HepG2 (cell line): ENCODE data around the gene C1QTNF5. TPM values are rescaled to one million over a fixed set of nuclear protein-coding genes. Genes with fewer than 3 reads are reported as not detected.

Experiments used
- DR1 ChIP-seq: sonication (generic); formaldehyde crosslinking; IDR thresholded peaks from 2 replicates; pipeline ENCODE4 v1.8.0; 2021; ENCODE audit warnings: mild to moderate bottlenecking, missing genetic modification reagents, inconsistent platforms
- EHMT2 ChIP-seq: fragments of 200-600 bp; sonication (generic); IDR thresholded peaks from 2 replicates; pipeline ENCODE4 v1.7.0; 2017; ENCODE audit warnings: antibody characterized with exemption, low read depth, low read length, borderline replicate concordance
- GATAD1 ChIP-seq: IDR thresholded peaks from 2 replicates; pipeline ENCODE4 v1.6.1; 2016; ENCODE audit warnings: missing genetic modification reagents, missing compliant biosample characterization
- MEF2D ChIP-seq: sonication (generic); formaldehyde crosslinking; IDR thresholded peaks from 2 replicates; pipeline ENCODE4 v1.5.1; 2020; ENCODE audit warnings: mild to moderate bottlenecking, missing genetic modification reagents
- SAFB2 ChIP-seq: sonication (generic); formaldehyde crosslinking; IDR thresholded peaks from 2 replicates; pipeline ENCODE4 v1.5.1; 2020; ENCODE audit warnings: missing genetic modification reagents, low read depth, mild to moderate bottlenecking, borderline replicate concordance
- SIX1 ChIP-seq: sonication (generic); formaldehyde crosslinking; IDR thresholded peaks from 2 replicates; pipeline ENCODE4 v1.4.0; 2020; ENCODE audit warnings: missing genetic modification reagents, borderline replicate concordance
- TARDBP ChIP-seq: sonication (generic); formaldehyde crosslinking; IDR thresholded peaks from 2 replicates; pipeline ENCODE4 v1.8.0; 2022; ENCODE audit warnings: mild to moderate bottlenecking, missing genetic modification reagents
- ZBTB38 ChIP-seq: sonication (generic); formaldehyde crosslinking; IDR thresholded peaks from 2 replicates; pipeline ENCODE4 v1.5.1; 2020; ENCODE audit warnings: mild to moderate bottlenecking, missing genetic modification reagents
- ZBTB7B ChIP-seq: sonication (generic); formaldehyde crosslinking; IDR thresholded peaks from 2 replicates; pipeline ENCODE4 v1.4.0; 2020; ENCODE audit warnings: missing genetic modification reagents
- ZFP36L2 ChIP-seq: sonication (generic); formaldehyde crosslinking; IDR thresholded peaks from 2 replicates; pipeline ENCODE4 v1.4.0; 2020; ENCODE audit warnings: missing genetic modification reagents
- ZIK1 ChIP-seq: sonication (generic); formaldehyde crosslinking; IDR thresholded peaks from 2 replicates; pipeline ENCODE4 v1.5.0; 2020; ENCODE audit warnings: mild to moderate bottlenecking, low read depth, missing genetic modification reagents, borderline replicate concordance
- ZMYM4 ChIP-seq: sonication (generic); formaldehyde crosslinking; IDR thresholded peaks from 2 replicates; pipeline ENCODE4 v1.8.1; 2023; ENCODE audit warnings: mild to moderate bottlenecking, missing genetic modification reagents
- ZNF253 ChIP-seq: sonication (generic); formaldehyde crosslinking; IDR thresholded peaks from 2 replicates; pipeline ENCODE4 v1.8.0; 2022; ENCODE audit warnings: mild to moderate bottlenecking, missing genetic modification reagents, borderline replicate concordance
- ZNF367 ChIP-seq: sonication (generic); formaldehyde crosslinking; IDR thresholded peaks from 2 replicates; pipeline ENCODE4 v1.4.0; 2020; ENCODE audit warnings: missing genetic modification reagents, borderline replicate concordance
- ZNF432 ChIP-seq: sonication (generic); formaldehyde crosslinking; IDR thresholded peaks from 2 replicates; pipeline ENCODE4 v1.5.0; 2020; ENCODE audit warnings: missing genetic modification reagents, mild to moderate bottlenecking, borderline replicate concordance
- ZNF496 ChIP-seq: sonication (generic); formaldehyde crosslinking; IDR thresholded peaks from 2 replicates; pipeline ENCODE4 v1.8.1; 2023; ENCODE audit warnings: mild to moderate bottlenecking, moderate library complexity, missing genetic modification reagents; ENCODE audit not compliant: insufficient replicate concordance
- polyA plus RNA-seq, 8 experiments: library from polyadenylated mRNA; depleted of rRNA in 3 of 8; stranded (reverse) in 7 of 8; unstranded in 1 of 8; fragments of >200 nt; fragmentation: Illumina TruSeq in 4 of 8; extraction: Trizol in 4 of 8; gene quantifications; 2 replicates each; pipeline versions ENCODE4 v1.2.1 to v1.2.3, GENCODE V29; 2011 to 2016; ENCODE audit warnings: low read depth in 4 of 8, missing spikeins in 1 of 8, mixed read lengths in 1 of 8; ENCODE audit not compliant: insufficient read depth in 1 of 8
- total RNA-seq, 5 experiments: library from RNA; depleted of rRNA; stranded (reverse); fragments of >200 nt; fragmentation: Illumina TruSeq; extraction: Trizol; gene quantifications; 2 replicates each; pipeline ENCODE4 v1.2.3, GENCODE V29; 2016; ENCODE audit warnings: low read depth in 1 of 5
- TF ChIP-seq, protein P1 (sequence below): sonication (generic); formaldehyde crosslinking; IDR thresholded peaks from 2 replicates; pipeline ENCODE4 v1.4.0; 2020; ENCODE audit warnings: mild to moderate bottlenecking, missing genetic modification reagents
- TF ChIP-seq, protein P2 (sequence below): sonication (generic); formaldehyde crosslinking; IDR thresholded peaks from 2 replicates; pipeline ENCODE4 v1.4.0; 2020; ENCODE audit warnings: missing genetic modification reagents
- TF ChIP-seq, protein P3 (sequence below), 2 experiments: IDR thresholded peaks; 2 replicates each; pipeline ENCODE4 v1.6.1; 2011 to 2012; ENCODE audit warnings: low read length in 2 of 2, borderline replicate concordance in 1 of 2, low read depth in 1 of 2, mild to moderate bottlenecking in 1 of 2, moderate library complexity in 1 of 2

C1QTNF5 gene
- total and polyA plus RNA-seq, 2 of the 13 experiments (the other 11 are each of a cell fraction or from before 2014, with no cell fraction given): 0.86 to 1.2 TPM

DNA sequence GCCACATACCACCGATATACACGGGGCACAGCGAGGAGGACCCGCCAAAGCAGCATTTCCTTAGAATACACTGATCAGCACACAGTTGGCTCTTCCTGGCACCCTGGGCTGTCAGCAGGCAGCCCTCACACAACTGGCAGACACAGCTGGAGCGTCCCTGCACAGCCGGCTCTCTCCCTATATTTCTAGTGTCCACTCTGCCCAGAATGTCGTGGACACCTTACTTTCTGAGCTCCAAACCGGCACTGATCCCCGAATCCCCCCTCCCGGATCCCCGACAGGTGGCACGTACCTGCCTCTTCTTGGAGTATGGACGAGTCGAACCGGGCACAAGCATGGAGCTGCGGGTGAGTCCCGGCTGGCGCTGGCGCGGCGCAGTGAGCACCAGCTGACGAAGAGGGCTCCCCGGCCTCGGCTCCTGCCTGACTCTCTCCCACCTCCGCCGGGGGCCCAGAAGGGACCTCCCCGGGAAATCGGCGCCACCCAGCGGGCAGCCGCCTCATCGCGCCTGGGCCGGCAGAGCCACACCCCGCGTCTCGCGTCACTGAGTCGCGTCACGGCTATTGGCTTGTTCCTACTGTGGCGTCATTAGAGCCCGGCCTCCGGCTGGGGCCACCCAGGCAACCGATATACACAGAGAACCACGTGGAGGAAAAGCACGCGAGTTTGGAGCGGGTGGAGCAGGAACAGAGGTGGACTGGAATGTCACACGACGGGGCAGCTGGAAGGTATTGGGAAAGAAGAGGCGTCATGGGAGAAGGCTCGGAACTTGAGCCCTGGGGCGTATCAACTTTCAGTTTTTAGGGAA is 40.7 kb upstream of the C1QTNF5 start, which contains the start of gene USP2 (continued):
- no peak for TF ChIP-seq ZIK1
- TF ChIP-seq EHMT2: no peak
- TF ChIP-seq ZBTB7B (CRISPR knock-in tag): peak; percentile 85
- TF ChIP-seq ZNF253 (CRISPR knock-in tag): no peak; the same call in 1 of the 2 replicates
- peak; percentile 62 for TF ChIP-seq TARDBP
- TF ChIP-seq ZBTB38: no peak; the same call in 1 of the 2 replicates
- TF ChIP-seq ZNF432 (CRISPR knock-in tag): no peak
- no peak for TF ChIP-seq ZNF496 (CRISPR knock-in tag)
- TF ChIP-seq, protein P1, sequence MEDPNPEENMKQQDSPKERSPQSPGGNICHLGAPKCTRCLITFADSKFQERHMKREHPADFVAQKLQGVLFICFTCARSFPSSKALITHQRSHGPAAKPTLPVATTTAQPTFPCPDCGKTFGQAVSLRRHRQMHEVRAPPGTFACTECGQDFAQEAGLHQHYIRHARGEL: no peak
- TF ChIP-seq SIX1 (CRISPR knock-in tag): no peak
- TF ChIP-seq DR1 (CRISPR knock-in tag): peak; percentile 35
- TF ChIP-seq ZFP36L2 (CRISPR knock-in tag): no peak
- peak; percentile 73; the same call in 1 of the 2 replicates for TF ChIP-seq ZMYM4 (CRISPR knock-in tag)
- TF ChIP-seq SAFB2 (CRISPR knock-in tag): no peak
- TF ChIP-seq GATAD1 (CRISPR knock-in tag): peak; percentile 77
- TF ChIP-seq ZNF367: no peak
- peak; percentile 44; the same call in 1 of the 2 replicates for TF ChIP-seq MEF2D (CRISPR knock-in tag)
- TF ChIP-seq, protein P2, sequence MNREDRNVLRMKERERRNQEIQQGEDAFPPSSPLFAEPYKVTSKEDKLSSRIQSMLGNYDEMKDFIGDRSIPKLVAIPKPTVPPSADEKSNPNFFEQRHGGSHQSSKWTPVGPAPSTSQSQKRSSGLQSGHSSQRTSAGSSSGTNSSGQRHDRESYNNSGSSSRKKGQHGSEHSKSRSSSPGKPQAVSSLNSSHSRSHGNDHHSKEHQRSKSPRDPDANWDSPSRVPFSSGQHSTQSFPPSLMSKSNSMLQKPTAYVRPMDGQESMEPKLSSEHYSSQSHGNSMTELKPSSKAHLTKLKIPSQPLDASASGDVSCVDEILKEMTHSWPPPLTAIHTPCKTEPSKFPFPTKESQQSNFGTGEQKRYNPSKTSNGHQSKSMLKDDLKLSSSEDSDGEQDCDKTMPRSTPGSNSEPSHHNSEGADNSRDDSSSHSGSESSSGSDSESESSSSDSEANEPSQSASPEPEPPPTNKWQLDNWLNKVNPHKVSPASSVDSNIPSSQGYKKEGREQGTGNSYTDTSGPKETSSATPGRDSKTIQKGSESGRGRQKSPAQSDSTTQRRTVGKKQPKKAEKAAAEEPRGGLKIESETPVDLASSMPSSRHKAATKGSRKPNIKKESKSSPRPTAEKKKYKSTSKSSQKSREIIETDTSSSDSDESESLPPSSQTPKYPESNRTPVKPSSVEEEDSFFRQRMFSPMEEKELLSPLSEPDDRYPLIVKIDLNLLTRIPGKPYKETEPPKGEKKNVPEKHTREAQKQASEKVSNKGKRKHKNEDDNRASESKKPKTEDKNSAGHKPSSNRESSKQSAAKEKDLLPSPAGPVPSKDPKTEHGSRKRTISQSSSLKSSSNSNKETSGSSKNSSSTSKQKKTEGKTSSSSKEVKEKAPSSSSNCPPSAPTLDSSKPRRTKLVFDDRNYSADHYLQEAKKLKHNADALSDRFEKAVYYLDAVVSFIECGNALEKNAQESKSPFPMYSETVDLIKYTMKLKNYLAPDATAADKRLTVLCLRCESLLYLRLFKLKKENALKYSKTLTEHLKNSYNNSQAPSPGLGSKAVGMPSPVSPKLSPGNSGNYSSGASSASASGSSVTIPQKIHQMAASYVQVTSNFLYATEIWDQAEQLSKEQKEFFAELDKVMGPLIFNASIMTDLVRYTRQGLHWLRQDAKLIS (CRISPR knock-in tag): 0 out of 2 replicates have a peak, but pooled peaks have one; percentile 73
- TF ChIP-seq, protein P3, sequence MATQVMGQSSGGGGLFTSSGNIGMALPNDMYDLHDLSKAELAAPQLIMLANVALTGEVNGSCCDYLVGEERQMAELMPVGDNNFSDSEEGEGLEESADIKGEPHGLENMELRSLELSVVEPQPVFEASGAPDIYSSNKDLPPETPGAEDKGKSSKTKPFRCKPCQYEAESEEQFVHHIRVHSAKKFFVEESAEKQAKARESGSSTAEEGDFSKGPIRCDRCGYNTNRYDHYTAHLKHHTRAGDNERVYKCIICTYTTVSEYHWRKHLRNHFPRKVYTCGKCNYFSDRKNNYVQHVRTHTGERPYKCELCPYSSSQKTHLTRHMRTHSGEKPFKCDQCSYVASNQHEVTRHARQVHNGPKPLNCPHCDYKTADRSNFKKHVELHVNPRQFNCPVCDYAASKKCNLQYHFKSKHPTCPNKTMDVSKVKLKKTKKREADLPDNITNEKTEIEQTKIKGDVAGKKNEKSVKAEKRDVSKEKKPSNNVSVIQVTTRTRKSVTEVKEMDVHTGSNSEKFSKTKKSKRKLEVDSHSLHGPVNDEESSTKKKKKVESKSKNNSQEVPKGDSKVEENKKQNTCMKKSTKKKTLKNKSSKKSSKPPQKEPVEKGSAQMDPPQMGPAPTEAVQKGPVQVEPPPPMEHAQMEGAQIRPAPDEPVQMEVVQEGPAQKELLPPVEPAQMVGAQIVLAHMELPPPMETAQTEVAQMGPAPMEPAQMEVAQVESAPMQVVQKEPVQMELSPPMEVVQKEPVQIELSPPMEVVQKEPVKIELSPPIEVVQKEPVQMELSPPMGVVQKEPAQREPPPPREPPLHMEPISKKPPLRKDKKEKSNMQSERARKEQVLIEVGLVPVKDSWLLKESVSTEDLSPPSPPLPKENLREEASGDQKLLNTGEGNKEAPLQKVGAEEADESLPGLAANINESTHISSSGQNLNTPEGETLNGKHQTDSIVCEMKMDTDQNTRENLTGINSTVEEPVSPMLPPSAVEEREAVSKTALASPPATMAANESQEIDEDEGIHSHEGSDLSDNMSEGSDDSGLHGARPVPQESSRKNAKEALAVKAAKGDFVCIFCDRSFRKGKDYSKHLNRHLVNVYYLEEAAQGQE (IDR thresholded peaks at IDR 0.05; ENCODE audit: borderline replicate concordance in 1 of 2, low read depth in 1 of 2, low read length in 2 of 2): no peak
